ENCODE measurements around the gene TDRD12. TPM values are rescaled to one million over a fixed set of nuclear protein-coding genes. Genes with fewer than 3 reads are reported as not detected.
A peak's percentile ranks its signal among the peaks of the same experiment; 100 is the strongest.
"Not testable (repeated sequence)": the region's sequence is repeated elsewhere in the genome, so short reads cannot be mapped to it uniquely, and the experiment has no call there.

Gene TDRD12
- total RNA-seq, 1 donor from 2014 or later = 0.07 TPM

- Histone ChIP-seq H3K9ac (no peak overlapping the region), H3K27ac (no peak overlapping the region), H3K4me2 (no peak overlapping the region), H3K4me3 (no peak overlapping the region), H3K9me3 (ENCODE audit: low read depth) (no peaks in the 10 kb centered on the region), H4K20me1 (ENCODE audit: low read depth) (no peaks in the 10 kb centered on the region), H3K27me3 (peaks cover 4% of the 10 kb centered on the region), H3K36me3 (no peaks in the 10 kb centered on the region), H3K79me2 (ENCODE audit: low read depth) (no peaks in the 10 kb centered on the region), H3F3A (ENCODE audit: low read depth) (no peaks in the 10 kb centered on the region), H2AFZ (replicated peaks) (no peak overlapping the region), H3K4me1 (peaks cover 9% of the 10 kb centered on the region)
- Mint-ChIP-seq H3K9me3 (no peaks in the 10 kb centered on the region), H3K27me3 (ENCODE audit: insufficient read depth, low read depth) (peaks cover 8% of the 10 kb centered on the region), H3K4me3 (no peak overlapping the region), H3K4me1 (peaks cover 18% of the 10 kb centered on the region), H3K36me3 (no peaks in the 10 kb centered on the region), H3K27ac (peak overlapping the region; percentile 66)
- DNase-seq (ENCODE audit: low spot score) = no peak
- TF ChIP-seq EZH2 (IDR thresholded peaks at IDR 0.05) (no peak), CTCF (IDR thresholded peaks at IDR 0.05) (no peak), EZH2phosphoT487 (IDR thresholded peaks at IDR 0.05) (no peak)
Measured at GRCh38 chr19:32744555-32745325, 25.2 kb downstream of the TDRD12 start.

- not testable (repeated sequence) for H3F3A ChIP-seq (ENCODE audit: low read depth); H3K9me3 Mint-ChIP-seq; H3K27ac ChIP-seq; H3K79me2 ChIP-seq (ENCODE audit: low read depth); H3K36me3 ChIP-seq; H3K4me1 ChIP-seq; H3K4me3 ChIP-seq; H2AFZ ChIP-seq (replicated peaks); H3K4me2 ChIP-seq; H4K20me1 ChIP-seq (ENCODE audit: low read depth); H3K9ac ChIP-seq; DNase-seq (ENCODE audit: low spot score); H3K36me3 Mint-ChIP-seq; H3K27me3 Mint-ChIP-seq (ENCODE audit: insufficient read depth, low read depth); H3K27ac Mint-ChIP-seq; H3K9me3 ChIP-seq (ENCODE audit: low read depth); H3K27me3 ChIP-seq; H3K4me3 Mint-ChIP-seq
- peaks cover 18% of the 10 kb centered on the region for H3K4me1 Mint-ChIP-seq
Measured at GRCh38 chr19:32745594-32746251, 26.2 kb downstream of the TDRD12 start.

GRCh38 chr19:32746631-32747196, 27.1 kb downstream of the TDRD12 start:
- not testable (repeated sequence) for H3K27me3 ChIP-seq; H3F3A ChIP-seq (ENCODE audit: low read depth); H3K27ac Mint-ChIP-seq; DNase-seq (ENCODE audit: low spot score); H3K9me3 Mint-ChIP-seq; H3K4me1 ChIP-seq; H3K4me3 ChIP-seq; H3K9ac ChIP-seq; H3K27me3 Mint-ChIP-seq (ENCODE audit: insufficient read depth, low read depth); H3K36me3 ChIP-seq; H3K9me3 ChIP-seq (ENCODE audit: low read depth); H3K36me3 Mint-ChIP-seq; H4K20me1 ChIP-seq (ENCODE audit: low read depth); H3K4me3 Mint-ChIP-seq; H3K79me2 ChIP-seq (ENCODE audit: low read depth); H3K27ac ChIP-seq; H3K4me2 ChIP-seq
- peaks cover 18% of the 10 kb centered on the region for H3K4me1 Mint-ChIP-seq
- H2AFZ ChIP-seq (replicated peaks) = peak overlapping the region; percentile 72

- Mint-ChIP-seq H3K9me3 (no peaks in the 10 kb centered on the region), H3K36me3 (no peaks in the 10 kb centered on the region), H3K27ac (peak overlapping the region; percentile 36), H3K4me3 (no peak overlapping the region), H3K4me1 (peaks cover 18% of the 10 kb centered on the region), H3K27me3 (ENCODE audit: insufficient read depth, low read depth) (peaks cover 2% of the 10 kb centered on the region)
- no peak overlapping the region for H3K27ac ChIP-seq
- H3F3A ChIP-seq (ENCODE audit: low read depth) = no peaks in the 10 kb centered on the region
- H3K4me2 ChIP-seq = no peak overlapping the region
- H3K4me1 ChIP-seq = peaks cover 9% of the 10 kb centered on the region
- no peaks in the 10 kb centered on the region for H4K20me1 ChIP-seq (ENCODE audit: low read depth)
- no peak overlapping the region for H2AFZ ChIP-seq (replicated peaks)
- no peaks in the 10 kb centered on the region for H3K79me2 ChIP-seq (ENCODE audit: low read depth)
- H3K4me3 ChIP-seq = no peak overlapping the region
- no peaks in the 10 kb centered on the region for H3K27me3 ChIP-seq
- H3K9me3 ChIP-seq (ENCODE audit: low read depth) = no peaks in the 10 kb centered on the region
- no peak overlapping the region for H3K9ac ChIP-seq
- peak; percentile 54 for DNase-seq (ENCODE audit: low spot score)
- H3K36me3 ChIP-seq = no peaks in the 10 kb centered on the region
- TF ChIP-seq EZH2phosphoT487 (IDR thresholded peaks at IDR 0.05) = no peak
- TF ChIP-seq CTCF (IDR thresholded peaks at IDR 0.05) = peak; percentile 38
- no peak for TF ChIP-seq EZH2 (IDR thresholded peaks at IDR 0.05)
Measured at GRCh38 chr19:32748497-32748896, 28.9 kb downstream of the TDRD12 start.
